Non-pigmented ciliary epithelial cell (primary cell): ENCODE results near the gene ATP6V1F.

Experiments
- DNase-seq: peaks from one replicate; pipeline ENCODE4 v3.0.0-alpha.2; 2010; ENCODE audit warnings: low read depth

Gene ATP6V1F

GRCh38 chr7:128835790-128836641 is 26.6 kb upstream of the ATP6V1F start:
- no peak for DNase-seq

GRCh38 chr7:128836729-128837348 is 25.8 kb upstream of the ATP6V1F start:
- no peak for DNase-seq

GRCh38 chr7:128837521-128837921 is 25.1 kb upstream of the ATP6V1F start:
- no peak for DNase-seq

GRCh38 chr7:128838109-128838779 is 24.4 kb upstream of the ATP6V1F start:
- DNase-seq: no peak

- no peak for DNase-seq
Observed at GRCh38 chr7:128838981-128839731, 23.5 kb upstream of the ATP6V1F start.

- no peak for DNase-seq
Observed at GRCh38 chr7:128839751-128840177, 22.9 kb upstream of the ATP6V1F start.

- no peak for DNase-seq
Observed at GRCh38 chr7:128840326-128841170, 22.1 kb upstream of the ATP6V1F start.

DNA sequence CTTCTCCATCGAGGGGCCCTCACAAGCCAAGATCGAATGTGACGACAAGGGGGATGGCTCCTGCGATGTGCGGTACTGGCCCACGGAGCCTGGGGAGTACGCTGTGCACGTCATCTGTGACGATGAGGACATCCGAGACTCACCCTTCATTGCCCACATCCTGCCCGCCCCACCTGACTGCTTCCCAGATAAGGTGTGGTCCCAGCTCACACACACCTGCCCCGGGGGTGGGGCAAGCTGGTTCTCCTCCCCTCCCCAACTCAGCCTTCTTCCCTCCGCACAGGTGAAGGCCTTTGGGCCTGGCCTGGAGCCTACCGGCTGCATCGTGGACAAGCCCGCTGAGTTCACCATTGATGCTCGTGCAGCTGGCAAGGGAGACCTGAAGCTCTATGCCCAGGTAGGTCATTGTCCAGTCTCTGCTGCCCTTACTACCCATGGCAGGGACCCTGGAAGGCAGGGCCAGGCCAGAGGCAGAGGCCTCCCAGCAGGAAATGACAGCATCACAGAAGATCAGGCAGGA is 21.4 kb upstream of the ATP6V1F start:
- DNase-seq: no peak

GRCh38 chr7:128841921-128842673 is 20.6 kb upstream of the ATP6V1F start:
- no peak for DNase-seq

DNA sequence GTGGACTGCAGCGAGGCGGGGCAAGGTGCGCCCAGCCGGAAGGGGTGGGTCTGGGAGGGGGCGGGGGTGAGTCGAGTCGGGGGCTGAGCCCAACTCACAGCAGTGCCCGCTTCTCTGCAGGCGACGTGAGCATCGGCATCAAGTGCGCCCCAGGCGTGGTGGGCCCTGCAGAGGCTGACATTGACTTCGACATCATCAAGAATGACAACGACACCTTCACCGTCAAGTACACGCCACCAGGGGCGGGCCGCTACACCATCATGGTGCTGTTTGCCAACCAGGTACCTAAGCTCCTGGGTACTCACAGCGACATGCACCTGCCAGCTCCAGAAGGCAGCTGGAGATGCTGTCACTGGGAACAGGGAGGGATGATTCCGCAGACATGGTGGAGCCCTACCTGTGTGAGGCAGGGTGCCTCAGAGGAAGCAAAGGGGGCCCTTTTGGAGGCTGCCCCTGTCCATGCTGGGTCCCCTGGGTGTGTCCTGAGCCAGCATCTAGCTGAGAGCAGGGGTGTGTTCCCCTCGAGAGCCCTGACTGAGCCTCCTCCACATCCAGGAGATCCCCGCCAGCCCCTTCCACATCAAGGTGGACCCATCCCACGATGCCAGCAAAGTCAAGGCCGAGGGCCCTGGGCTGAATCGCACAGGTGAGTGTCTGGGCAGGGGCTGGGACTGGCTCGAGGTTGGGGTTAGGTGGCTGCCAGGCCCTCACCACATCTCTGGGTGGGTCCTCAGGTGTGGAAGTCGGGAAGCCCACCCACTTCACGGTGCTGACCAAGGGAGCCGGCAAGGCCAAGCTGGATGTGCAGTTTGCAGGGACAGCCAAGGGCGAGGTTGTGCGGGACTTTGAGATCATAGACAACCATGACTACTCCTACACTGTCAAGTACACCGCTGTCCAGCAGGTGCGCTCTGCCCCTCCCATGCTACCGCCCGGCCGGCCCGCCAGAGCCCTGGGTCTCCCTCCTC is 19.7 kb upstream of the ATP6V1F start:
- DNase-seq: no peak

GRCh38 chr7:128843938-128844621 is 18.6 kb upstream of the ATP6V1F start:
- DNase-seq: no peak

DNA sequence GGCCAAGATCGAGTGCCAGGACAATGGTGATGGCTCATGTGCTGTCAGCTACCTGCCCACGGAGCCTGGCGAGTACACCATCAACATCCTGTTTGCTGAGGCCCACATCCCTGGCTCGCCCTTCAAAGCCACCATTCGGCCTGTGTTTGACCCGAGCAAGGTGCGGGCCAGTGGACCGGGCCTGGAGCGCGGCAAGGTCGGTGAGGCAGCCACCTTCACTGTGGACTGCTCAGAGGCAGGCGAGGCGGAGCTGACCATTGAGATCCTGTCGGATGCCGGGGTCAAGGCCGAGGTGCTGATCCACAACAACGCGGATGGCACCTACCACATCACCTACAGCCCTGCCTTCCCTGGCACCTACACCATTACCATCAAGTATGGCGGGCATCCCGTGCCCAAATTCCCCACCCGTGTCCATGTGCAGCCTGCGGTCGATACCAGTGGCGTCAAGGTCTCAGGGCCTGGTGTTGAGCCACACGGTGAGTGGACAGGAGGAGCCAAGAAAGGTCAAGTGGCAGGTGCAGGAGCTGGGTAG is 17.8 kb upstream of the ATP6V1F start:
- no peak for DNase-seq

GRCh38 chr7:128845475-128845874 is 17.2 kb upstream of the ATP6V1F start:
- no peak for DNase-seq

DNA sequence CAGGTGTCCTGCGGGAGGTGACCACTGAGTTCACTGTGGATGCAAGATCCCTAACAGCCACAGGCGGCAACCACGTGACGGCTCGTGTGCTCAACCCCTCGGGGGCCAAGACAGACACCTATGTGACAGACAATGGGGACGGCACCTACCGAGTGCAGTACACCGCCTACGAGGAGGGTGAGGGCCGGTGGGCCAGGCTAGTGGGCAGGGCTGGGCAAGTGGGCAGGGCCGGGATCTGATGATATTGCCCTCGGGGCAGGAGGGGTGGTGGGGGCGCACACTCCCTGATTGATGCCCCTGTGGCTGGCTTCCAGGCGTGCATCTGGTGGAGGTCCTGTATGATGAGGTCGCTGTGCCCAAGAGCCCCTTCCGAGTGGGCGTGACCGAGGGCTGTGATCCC is 16.7 kb upstream of the ATP6V1F start:
- DNase-seq: no peak

- no peak for DNase-seq
Observed at GRCh38 chr7:128846781-128847444, 15.7 kb upstream of the ATP6V1F start.

DNA sequence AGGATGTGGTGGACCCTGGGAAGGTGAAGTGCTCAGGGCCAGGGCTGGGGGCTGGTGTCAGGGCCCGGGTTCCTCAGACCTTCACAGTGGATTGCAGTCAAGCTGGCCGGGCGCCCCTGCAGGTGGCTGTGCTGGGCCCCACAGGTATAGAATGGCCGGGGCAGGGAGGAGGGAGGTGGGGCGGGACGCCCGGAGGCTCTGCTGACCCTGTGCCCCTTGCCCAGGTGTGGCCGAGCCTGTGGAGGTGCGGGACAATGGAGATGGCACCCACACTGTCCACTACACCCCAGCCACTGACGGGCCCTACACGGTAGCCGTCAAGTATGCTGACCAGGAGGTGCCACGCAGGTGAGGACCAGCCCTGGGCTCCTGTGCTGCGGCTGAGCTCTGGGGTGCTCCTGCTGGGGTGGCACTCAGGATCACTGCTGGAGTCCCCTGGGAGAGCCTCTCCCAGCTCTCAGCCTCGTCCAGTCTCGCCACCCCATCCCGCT is 14.9 kb upstream of the ATP6V1F start:
- DNase-seq: no peak
